ENCODE measurements around the gene DOCK2. TPM values are rescaled to one million over a fixed set of nuclear protein-coding genes. Genes with fewer than 3 reads are reported as not detected.

DOCK2 gene
- polyA plus RNA-seq, 1 of the 3 experiments (the other 2 are of a cell fraction): 3.8 TPM

DNA sequence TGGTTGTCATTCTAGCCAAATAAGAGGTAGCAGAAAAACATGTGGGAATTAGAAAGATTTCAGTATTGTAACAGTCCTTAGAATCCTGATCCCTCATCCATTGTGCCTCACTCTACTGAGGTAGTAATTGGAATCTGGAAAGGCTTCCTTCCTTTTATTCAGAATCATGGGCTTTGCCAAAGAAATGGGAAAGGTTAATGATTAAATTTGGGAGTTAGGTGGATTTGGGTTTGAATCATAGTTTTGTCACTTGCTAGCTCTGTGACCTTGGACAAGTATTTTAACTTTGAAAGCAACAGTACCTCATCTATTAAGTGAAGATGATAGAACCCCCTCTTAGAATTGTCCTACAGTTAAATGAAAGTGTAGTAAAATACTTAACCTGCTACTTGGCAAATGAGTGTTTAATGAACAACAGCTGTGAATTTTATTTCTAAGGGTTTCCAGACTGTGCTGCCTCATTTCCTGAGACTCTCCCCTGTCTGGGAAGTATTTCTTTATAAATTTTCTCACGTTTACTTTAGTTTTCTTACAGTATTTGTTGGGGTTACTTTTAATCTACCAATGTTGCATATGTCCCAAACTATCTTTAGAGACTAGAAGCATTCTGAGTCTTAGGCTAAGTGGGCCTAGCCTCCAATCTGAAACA is 41.8 kb upstream of the DOCK2 start:
- POLR2A ChIA-PET: no interaction called here
- CTCF ChIA-PET: interaction anchor here (0.7 to 1.4 kb wide), 2 partner anchors 12 to 385 kb away, joined by 3 read pairs; partner anchors contain the start of genes INSYN2B and SPDL1
- H4K20me1 ChIP-seq (ENCODE audit: insufficient read depth): no peaks in the 10 kb centered on the region
- no peaks in the 10 kb centered on the region for H3K9me3 ChIP-seq
- H3K27me3 ChIP-seq (ENCODE audit: insufficient read depth): no peaks in the 10 kb centered on the region
- H3K27ac ChIP-seq (ENCODE audit: low read depth in 2 of 2, low read length in 1 of 2): peak overlapping the region; percentile 25 to 57; a peak in 3 of 4 replicates
- no peak overlapping the region for H2AFZ ChIP-seq (ENCODE audit: low read depth)
- H3F3A ChIP-seq (replicated peaks; ENCODE audit: insufficient read depth): peaks cover 73% of the 10 kb centered on the region
- peak; percentile 39 for TF ChIP-seq TCF12 (IDR thresholded peaks at IDR 0.05)
- TF ChIP-seq, protein P1, sequence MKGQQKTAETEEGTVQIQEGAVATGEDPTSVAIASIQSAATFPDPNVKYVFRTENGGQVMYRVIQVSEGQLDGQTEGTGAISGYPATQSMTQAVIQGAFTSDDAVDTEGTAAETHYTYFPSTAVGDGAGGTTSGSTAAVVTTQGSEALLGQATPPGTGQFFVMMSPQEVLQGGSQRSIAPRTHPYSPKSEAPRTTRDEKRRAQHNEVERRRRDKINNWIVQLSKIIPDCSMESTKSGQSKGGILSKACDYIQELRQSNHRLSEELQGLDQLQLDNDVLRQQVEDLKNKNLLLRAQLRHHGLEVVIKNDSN (IDR thresholded peaks at IDR 0.05; ENCODE audit: borderline replicate concordance, low read depth): no peak
- H3K9me2 ChIP-seq: no peaks in the 10 kb centered on the region
- H3K9ac ChIP-seq: peak overlapping the region; percentile 13; the same call in 1 of the 2 replicates
- no peak overlapping the region for H3K4me2 ChIP-seq
- peaks cover 82% of the 10 kb centered on the region for H3K79me2 ChIP-seq (ENCODE audit: insufficient read depth)
- peaks cover 0 to 10% of the 10 kb centered on the region in 2 experiments; a peak in 2 of 4 replicates for H3K4me1 ChIP-seq (ENCODE audit: control insufficient read depth in 1 of 2, insufficient read depth in 2 of 2, low read depth in 1 of 2, low read length in 1 of 2)
- no peak for DNase-seq
- 38% methylated on average over 1 of the region's 1 CpG for WGBS (ENCODE audit: low lambda C conversion rate)
- H3K4me3 ChIP-seq (ENCODE audit: low read depth in 2 of 2, low read length in 1 of 2): no peak overlapping the region
- peaks cover 95 to 97% of the 10 kb centered on the region in 2 experiments for H3K36me3 ChIP-seq (replicated peaks in 1 of 2; ENCODE audit: control insufficient read depth in 1 of 2, insufficient read depth in 2 of 2, low read length in 1 of 2)

DNA sequence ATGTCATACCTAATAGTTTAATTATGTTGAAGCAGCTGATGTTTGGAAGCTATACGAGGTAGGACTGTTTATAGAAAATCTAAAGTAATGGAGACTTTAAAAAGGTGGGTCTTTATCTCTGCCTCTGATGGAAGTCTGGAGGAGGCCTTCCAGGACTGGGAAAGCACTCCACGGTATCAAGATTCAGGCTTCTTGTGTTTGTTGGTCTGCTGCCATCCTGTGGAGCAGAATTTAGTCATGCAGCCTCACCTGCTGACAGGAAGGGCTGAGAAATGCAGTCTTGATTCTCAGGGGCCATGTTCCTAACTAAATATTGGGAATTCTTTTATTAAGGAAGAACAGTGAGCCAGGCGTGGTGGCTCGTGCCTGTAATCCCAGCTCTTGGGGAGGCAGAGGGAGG is 37.6 kb upstream of the DOCK2 start:
- Histone ChIP-seq H3K4me2 (no peak overlapping the region), H3K9me2 (no peaks in the 10 kb centered on the region), H3K4me3 (ENCODE audit: low read depth in 2 of 2, low read length in 1 of 2) (no peak overlapping the region), H3K9ac (no peak overlapping the region), H3K9me3 (no peaks in the 10 kb centered on the region), H3K4me1 (ENCODE audit: control insufficient read depth in 1 of 2, insufficient read depth in 2 of 2, low read depth in 1 of 2, low read length in 1 of 2) (peaks cover 0 to 20% of the 10 kb centered on the region in 2 experiments; a peak in 3 of 4 replicates), H3K27me3 (ENCODE audit: insufficient read depth) (no peaks in the 10 kb centered on the region), H4K20me1 (ENCODE audit: insufficient read depth) (no peaks in the 10 kb centered on the region), H3F3A (replicated peaks; ENCODE audit: insufficient read depth) (peaks cover 85% of the 10 kb centered on the region), H2AFZ (ENCODE audit: low read depth) (no peak overlapping the region), H3K36me3 (replicated peaks in 1 of 2; ENCODE audit: control insufficient read depth in 1 of 2, insufficient read depth in 2 of 2, low read length in 1 of 2) (peaks cover 81 to 93% of the 10 kb centered on the region in 2 experiments), H3K27ac (ENCODE audit: low read depth in 2 of 2, low read length in 1 of 2) (peak overlapping the region in 1 of 2 experiments; percentile 84; a peak in 2 of 4 replicates), H3K79me2 (ENCODE audit: insufficient read depth) (peaks cover 52% of the 10 kb centered on the region)
- 84% methylated on average over 4 of the region's 4 CpGs for WGBS (ENCODE audit: low lambda C conversion rate)
- CTCF ChIA-PET: interaction anchor here (0.6 to 1.6 kb wide), 4 partner anchors 10 to 1370 kb away, joined by 3 to 4 read pairs (median 3); no protein-coding TSS in a partner anchor
- TF ChIP-seq, protein P2, sequence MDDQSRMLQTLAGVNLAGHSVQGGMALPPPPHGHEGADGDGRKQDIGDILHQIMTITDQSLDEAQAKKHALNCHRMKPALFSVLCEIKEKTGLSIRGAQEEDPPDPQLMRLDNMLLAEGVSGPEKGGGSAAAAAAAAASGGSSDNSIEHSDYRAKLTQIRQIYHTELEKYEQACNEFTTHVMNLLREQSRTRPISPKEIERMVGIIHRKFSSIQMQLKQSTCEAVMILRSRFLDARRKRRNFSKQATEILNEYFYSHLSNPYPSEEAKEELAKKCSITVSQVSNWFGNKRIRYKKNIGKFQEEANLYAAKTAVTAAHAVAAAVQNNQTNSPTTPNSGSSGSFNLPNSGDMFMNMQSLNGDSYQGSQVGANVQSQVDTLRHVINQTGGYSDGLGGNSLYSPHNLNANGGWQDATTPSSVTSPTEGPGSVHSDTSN (IDR thresholded peaks at IDR 0.05): no peak
- no peak for TF ChIP-seq CHD2 (IDR thresholded peaks at IDR 0.05; ENCODE audit: low read length, partially characterized antibody)
- TF ChIP-seq NRF1 (IDR thresholded peaks at IDR 0.05; ENCODE audit: low read depth, low read length): no peak
- TF ChIP-seq, protein P3, sequence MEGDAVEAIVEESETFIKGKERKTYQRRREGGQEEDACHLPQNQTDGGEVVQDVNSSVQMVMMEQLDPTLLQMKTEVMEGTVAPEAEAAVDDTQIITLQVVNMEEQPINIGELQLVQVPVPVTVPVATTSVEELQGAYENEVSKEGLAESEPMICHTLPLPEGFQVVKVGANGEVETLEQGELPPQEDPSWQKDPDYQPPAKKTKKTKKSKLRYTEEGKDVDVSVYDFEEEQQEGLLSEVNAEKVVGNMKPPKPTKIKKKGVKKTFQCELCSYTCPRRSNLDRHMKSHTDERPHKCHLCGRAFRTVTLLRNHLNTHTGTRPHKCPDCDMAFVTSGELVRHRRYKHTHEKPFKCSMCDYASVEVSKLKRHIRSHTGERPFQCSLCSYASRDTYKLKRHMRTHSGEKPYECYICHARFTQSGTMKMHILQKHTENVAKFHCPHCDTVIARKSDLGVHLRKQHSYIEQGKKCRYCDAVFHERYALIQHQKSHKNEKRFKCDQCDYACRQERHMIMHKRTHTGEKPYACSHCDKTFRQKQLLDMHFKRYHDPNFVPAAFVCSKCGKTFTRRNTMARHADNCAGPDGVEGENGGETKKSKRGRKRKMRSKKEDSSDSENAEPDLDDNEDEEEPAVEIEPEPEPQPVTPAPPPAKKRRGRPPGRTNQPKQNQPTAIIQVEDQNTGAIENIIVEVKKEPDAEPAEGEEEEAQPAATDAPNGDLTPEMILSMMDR (IDR thresholded peaks at IDR 0.05): no peak; the same call in 1 of the 2 replicates
- TF ChIP-seq, protein P4, sequence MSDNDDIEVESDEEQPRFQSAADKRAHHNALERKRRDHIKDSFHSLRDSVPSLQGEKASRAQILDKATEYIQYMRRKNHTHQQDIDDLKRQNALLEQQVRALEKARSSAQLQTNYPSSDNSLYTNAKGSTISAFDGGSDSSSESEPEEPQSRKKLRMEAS (IDR thresholded peaks at IDR 0.05; ENCODE audit: low read depth): no peak
- no peak for TF ChIP-seq FOXM1 (IDR thresholded peaks at IDR 0.05; ENCODE audit: low read depth)
- no peak for TF ChIP-seq TAF1 (IDR thresholded peaks at IDR 0.05; ENCODE audit: borderline replicate concordance, low read depth, low read length)
- TF ChIP-seq, protein P1 (IDR thresholded peaks at IDR 0.05; ENCODE audit: borderline replicate concordance, low read depth): no peak
- DNase-seq: no peak
- POLR2A ChIA-PET: no interaction called here

Measured in SK-N-SH (cell line).